Measurements from ENCODE around the gene IRF1. TPM values are rescaled to one million over a fixed set of nuclear protein-coding genes. Genes with fewer than 3 reads are reported as not detected.

Gene IRF1
- total and polyA plus RNA-seq, 2 of the 8 experiments (the other 6 are each of a cell fraction or from before 2014, with no cell fraction given): 4.0 to 8.5 TPM

DNA sequence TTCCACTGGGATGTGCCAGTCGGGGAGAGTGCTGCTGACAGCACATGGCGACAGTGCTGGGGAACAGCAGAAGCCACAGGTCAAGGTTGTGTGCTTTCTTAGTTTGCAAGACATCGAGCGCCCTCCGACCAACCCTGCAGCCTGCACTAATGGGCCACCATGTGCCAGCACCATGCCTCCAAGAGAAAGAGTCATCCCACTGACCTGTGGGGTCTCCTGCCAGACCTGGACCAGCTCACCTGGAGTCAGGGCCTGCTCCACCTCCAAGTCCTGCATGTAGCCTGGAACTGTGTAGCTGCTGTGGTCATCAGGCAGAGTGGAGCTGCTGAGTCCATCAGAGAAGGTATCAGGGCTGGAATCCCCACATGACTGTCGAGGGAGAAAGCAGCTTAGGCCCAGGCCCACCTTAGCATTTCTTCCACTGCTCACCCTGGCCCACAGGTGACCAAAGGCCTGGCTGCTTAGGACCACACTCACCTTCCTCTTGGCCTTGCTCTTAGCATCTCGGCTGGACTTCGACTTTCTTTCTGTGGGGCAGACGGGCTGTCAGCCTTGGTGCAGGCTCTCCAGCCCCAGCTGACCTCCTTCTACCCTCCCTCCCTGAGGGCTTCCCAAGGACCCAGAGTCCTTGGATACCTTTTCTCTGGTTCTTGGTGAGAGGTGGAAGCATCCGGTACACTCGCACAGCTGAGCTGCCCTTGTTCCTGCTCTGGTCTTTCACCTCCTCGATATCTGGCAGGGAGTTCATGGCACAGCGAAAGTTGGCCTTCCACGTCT, 4.1 kb downstream of the IRF1 start:
- H3K56ac ChIP-seq (replicated peaks; ENCODE audit: insufficient read length, low read depth, low read length): no peak overlapping the region
- no peak for TF ChIP-seq TBP (IDR thresholded peaks at IDR 0.05; ENCODE audit: low read depth, low read length)
- no peak for TF ChIP-seq SP2 (IDR thresholded peaks at IDR 0.05; ENCODE audit: low read length)
- TF ChIP-seq, protein P1, sequence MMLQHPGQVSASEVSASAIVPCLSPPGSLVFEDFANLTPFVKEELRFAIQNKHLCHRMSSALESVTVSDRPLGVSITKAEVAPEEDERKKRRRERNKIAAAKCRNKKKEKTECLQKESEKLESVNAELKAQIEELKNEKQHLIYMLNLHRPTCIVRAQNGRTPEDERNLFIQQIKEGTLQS (IDR thresholded peaks at IDR 0.05; ENCODE audit: insufficient read depth, low read depth, low read length): no peak
- TF ChIP-seq CHD1 (IDR thresholded peaks at IDR 0.05; ENCODE audit: low read depth, low read length): no peak
- no peak overlapping the region for H2AFZ ChIP-seq (ENCODE audit: low read length)
- no peak overlapping the region for H2AK5ac ChIP-seq (ENCODE audit: low read depth, low read length)
- peaks cover 4 to 8% (median 6%) of the 10 kb centered on the region in 4 experiments for H3K4me1 ChIP-seq (replicated peaks in 1 of 4; ENCODE audit: control insufficient read depth in 3 of 4, insufficient read depth in 4 of 4, low read length in 3 of 4)
- H4K91ac ChIP-seq (replicated peaks; ENCODE audit: insufficient read length, low read length): no peak overlapping the region
- H3K4ac ChIP-seq (replicated peaks; ENCODE audit: insufficient read length, low read depth, low read length): no peak overlapping the region
- CTCF ChIA-PET (ENCODE audit: partially characterized antibody): interaction anchor here (1.6 to 7.9 kb wide), 4 partner anchors 9 to 66 kb away, joined by 4 to 77 read pairs (median 63); no protein-coding TSS in a partner anchor
- H4K5ac ChIP-seq (ENCODE audit: insufficient read length, low read depth, low read length): no peak overlapping the region
- DNase-seq (ENCODE audit: low read depth in 1 of 2, low spot score in 2 of 2): no peak
- H3K18ac ChIP-seq (ENCODE audit: extremely low read depth, low read length): no peak overlapping the region
- H3K27me3 ChIP-seq (replicated peaks in 1 of 4; ENCODE audit: control insufficient read depth in 3 of 4, extremely low read depth in 1 of 4, insufficient read depth in 3 of 4, low read length in 3 of 4): peaks cover 0 to 7% (median 2%) of the 10 kb centered on the region in 4 experiments; a peak in 3 of 7 replicates
- H2BK20ac ChIP-seq (ENCODE audit: low read length): no peak overlapping the region
- peaks cover 14% of the 10 kb centered on the region; the same call in 1 of the 2 replicates for H3K23me2 ChIP-seq (ENCODE audit: low read depth, low read length)
- H3K4me2 ChIP-seq (ENCODE audit: insufficient read depth in 1 of 2, low read depth in 2 of 2, low read length in 2 of 2): no peak overlapping the region
- H3K79me1 ChIP-seq (ENCODE audit: low read depth, low read length): no peaks in the 10 kb centered on the region; the same call in 1 of the 2 replicates
- peaks cover 0 to 13% of the 10 kb centered on the region in 2 experiments for H4K20me1 ChIP-seq (replicated peaks in 1 of 2; ENCODE audit: control insufficient read depth in 1 of 2, insufficient read depth in 2 of 2, low read length in 2 of 2)
- H3K14ac ChIP-seq (ENCODE audit: insufficient read length): no peak overlapping the region
- no peaks in the 10 kb centered on the region for H3K9me3 ChIP-seq (ENCODE audit: insufficient read depth in 2 of 2, low read depth in 1 of 2, low read length in 1 of 2)
- no peak overlapping the region for H3K23ac ChIP-seq (ENCODE audit: insufficient read length)
- no peak overlapping the region for H3K4me3 ChIP-seq (ENCODE audit: extremely low read depth in 1 of 4, insufficient read depth in 2 of 4, low read depth in 3 of 4, low read length in 4 of 4)
- H2BK5ac ChIP-seq (ENCODE audit: low read depth, low read length): no peak overlapping the region; the same call in 1 of the 2 replicates
- H3K79me2 ChIP-seq (ENCODE audit: control insufficient read depth in 1 of 2, insufficient read depth in 2 of 2, low read length in 2 of 2): no peaks in the 10 kb centered on the region
- 88% methylated on average over 14 of the region's 14 CpGs; no CpG with 5 or more reads in 1 of the 2 experiments for WGBS, 2 experiments (ENCODE audit: extremely low coverage in 1 of 2, insufficient coverage in 1 of 2, insufficient read length in 1 of 2, insufficient replicate concordance in 2 of 2, low coverage in 1 of 2, low lambda C conversion rate in 2 of 2, missing lambda C conversion rate in 1 of 2)
- no peak overlapping the region for H2BK15ac ChIP-seq (ENCODE audit: low read length)
- POLR2A ChIA-PET (ENCODE audit: partially characterized antibody): interaction anchor here (0.8 to 1.1 kb wide), 2 partner anchors 13 to 15 kb away, joined by 3 to 4 read pairs; no protein-coding TSS in a partner anchor
- no peak overlapping the region for H2BK12ac ChIP-seq (ENCODE audit: low read depth, low read length)
- H3K36me3 ChIP-seq (ENCODE audit: control insufficient read depth in 2 of 4, insufficient read depth in 4 of 4, low read length in 3 of 4): peaks cover 4 to 18% (median 13%) of the 10 kb centered on the region in 4 experiments; a peak in 6 of 8 replicates
- no peak overlapping the region for H3K9ac ChIP-seq (replicated peaks in 1 of 4; ENCODE audit: extremely low read depth in 1 of 4, low read depth in 3 of 4, low read length in 3 of 4)
- H2BK120ac ChIP-seq (replicated peaks; ENCODE audit: low read depth, low read length): no peak overlapping the region
- no peak overlapping the region for H4K8ac ChIP-seq (ENCODE audit: extremely low read depth, insufficient read depth, low read length)
- no peak overlapping the region for H3K27ac ChIP-seq (ENCODE audit: low read depth, low read length)
- no peak for FAIRE-seq

Data from H1 (cell line).